HEK293T (cell line): Measurements from ENCODE around the gene KLHL29.

ENCODE experiments used
- ARNT ChIP-seq: fragments of 450-650 bp; IDR thresholded peaks from 2 replicates; pipeline ENCODE4 v1.6.1; 2017; ENCODE audit warnings: mild to moderate bottlenecking
- BHLHE40 ChIP-seq: fragments of 450-650 bp; IDR thresholded peaks from 2 replicates; pipeline ENCODE4 v1.6.1; 2016; ENCODE audit warnings: mild to moderate bottlenecking, moderate library complexity, borderline replicate concordance
- FOXA1 ChIP-seq: fragments of 450-650 bp; IDR thresholded peaks from 2 replicates; pipeline ENCODE4 v1.6.1; 2016; ENCODE audit warnings: mild to moderate bottlenecking
- FOXK2 ChIP-seq: fragments of 450-650 bp; IDR thresholded peaks from 2 replicates; pipeline ENCODE4 v1.6.1; 2016; ENCODE audit warnings: mild to moderate bottlenecking
- HDGF ChIP-seq: fragments of 450-650 bp; IDR thresholded peaks from 2 replicates; pipeline ENCODE4 v1.6.1; 2017; ENCODE audit warnings: antibody characterized with exemption, borderline replicate concordance
- L3MBTL2 ChIP-seq: fragments of 450-650 bp; conservative IDR thresholded peaks from 2 replicates; pipeline ENCODE4 v1.6.1; 2016; ENCODE audit warnings: mild to moderate bottlenecking
- SP1 ChIP-seq: fragments of 450-650 bp; IDR thresholded peaks from 2 replicates; pipeline ENCODE4 v1.6.1; 2017
- SUZ12 ChIP-seq: fragments of 450-650 bp; IDR thresholded peaks from 2 replicates; pipeline ENCODE4 v1.6.1; 2016; ENCODE audit warnings: mild to moderate bottlenecking
- TARDBP ChIP-seq: fragments of 450-650 bp; IDR thresholded peaks from 2 replicates; pipeline ENCODE4 v1.6.1; 2016

- TF ChIP-seq SP1, result no peak
- no peak for TF ChIP-seq BHLHE40
- no peak for TF ChIP-seq ARNT
- TF ChIP-seq TARDBP, result no peak
- TF ChIP-seq SUZ12, result no peak
- TF ChIP-seq FOXA1, result no peak
- no peak for TF ChIP-seq FOXK2
- no peak for TF ChIP-seq HDGF
- TF ChIP-seq L3MBTL2, result no peak
Observed at GRCh38 chr2:23656597-23656973, 271.6 kb downstream of the KLHL29 start.
